HG02885 (cell line): ENCODE data around the gene CFAP251.

Experiments used
- ATAC-seq: cut with Tn5 transposase; IDR thresholded peaks from one replicate; pipeline ENCODE4 v1.9.1; 2021; ENCODE audit warnings: mild to moderate bottlenecking; ENCODE audit not compliant: unreplicated experiment, poor library complexity

CFAP251 gene

DNA sequence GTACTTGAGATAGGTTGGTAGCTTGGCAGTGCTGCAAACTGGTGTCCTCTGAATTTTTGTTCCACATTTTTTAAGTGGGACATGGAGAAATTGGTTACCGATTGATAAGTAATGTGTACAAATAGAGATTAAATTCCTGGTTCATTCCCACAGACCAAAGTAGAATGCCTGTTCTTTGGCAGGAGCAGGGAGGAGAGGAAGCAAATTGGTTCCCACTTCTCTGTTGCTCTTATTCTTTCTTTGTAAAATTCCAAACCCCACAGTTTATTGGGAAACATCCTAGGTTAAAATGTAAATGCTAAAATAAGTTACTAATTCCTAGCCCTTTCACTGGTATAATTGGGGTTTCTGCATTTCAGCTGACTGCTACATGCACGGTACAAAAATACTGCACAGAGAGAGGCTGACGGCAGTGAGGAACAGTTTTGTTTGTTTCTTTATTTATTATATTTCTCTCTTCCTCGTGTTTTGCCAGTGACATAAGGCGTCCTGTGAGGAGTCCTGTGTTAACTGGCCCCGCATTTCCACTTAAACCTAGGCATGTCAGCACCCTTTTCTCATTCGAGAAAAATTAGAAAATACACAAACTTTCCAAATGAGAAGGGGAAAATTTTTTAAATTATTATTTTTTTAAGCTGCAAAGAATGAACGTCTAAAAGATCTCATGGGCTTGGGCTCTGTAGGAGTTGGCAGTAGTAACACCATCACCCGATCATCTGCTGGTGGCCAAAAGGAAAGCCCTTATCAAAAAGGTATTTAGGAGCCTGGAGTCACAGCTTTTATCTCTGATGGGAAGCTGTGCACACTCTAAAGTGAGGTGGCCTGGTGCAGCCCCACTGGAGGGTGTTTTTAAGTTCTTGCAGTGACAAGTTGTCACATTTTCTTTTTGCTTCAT, 77.9 kb downstream of the CFAP251 start:
- no peak for ATAC-seq

DNA sequence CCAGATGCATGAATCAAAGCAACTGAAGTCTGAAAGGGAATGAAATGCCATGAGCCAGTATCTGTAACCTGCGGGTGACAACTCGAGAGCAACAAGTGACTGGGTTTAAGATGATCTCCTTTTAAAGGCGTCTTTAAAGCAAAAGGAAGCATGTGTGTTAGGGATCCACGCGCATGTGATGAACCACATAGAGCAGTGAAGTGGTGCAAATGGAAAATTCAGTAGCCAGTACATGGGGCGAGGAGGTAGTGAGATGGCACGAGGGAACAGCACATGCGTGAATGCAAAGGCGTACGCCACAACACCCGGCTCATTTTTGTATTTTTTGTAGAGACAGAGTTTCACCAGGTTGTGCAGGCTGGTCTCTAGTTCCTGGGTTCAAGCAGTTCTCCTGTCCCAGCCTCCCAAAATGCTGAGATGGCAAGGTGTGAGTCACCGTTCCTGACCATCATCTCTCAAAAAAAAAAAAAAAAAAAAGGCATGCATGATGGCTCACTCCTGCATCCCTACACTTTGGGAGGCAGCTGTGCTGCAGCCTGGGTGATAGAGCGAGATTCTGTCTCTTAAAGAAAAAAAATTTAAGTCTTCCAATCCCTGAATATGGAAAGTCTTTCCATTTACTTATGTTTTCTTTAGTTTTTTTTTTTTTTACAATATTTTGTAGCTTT, 78.7 kb downstream of the CFAP251 start:
- ATAC-seq: no peak

DNA sequence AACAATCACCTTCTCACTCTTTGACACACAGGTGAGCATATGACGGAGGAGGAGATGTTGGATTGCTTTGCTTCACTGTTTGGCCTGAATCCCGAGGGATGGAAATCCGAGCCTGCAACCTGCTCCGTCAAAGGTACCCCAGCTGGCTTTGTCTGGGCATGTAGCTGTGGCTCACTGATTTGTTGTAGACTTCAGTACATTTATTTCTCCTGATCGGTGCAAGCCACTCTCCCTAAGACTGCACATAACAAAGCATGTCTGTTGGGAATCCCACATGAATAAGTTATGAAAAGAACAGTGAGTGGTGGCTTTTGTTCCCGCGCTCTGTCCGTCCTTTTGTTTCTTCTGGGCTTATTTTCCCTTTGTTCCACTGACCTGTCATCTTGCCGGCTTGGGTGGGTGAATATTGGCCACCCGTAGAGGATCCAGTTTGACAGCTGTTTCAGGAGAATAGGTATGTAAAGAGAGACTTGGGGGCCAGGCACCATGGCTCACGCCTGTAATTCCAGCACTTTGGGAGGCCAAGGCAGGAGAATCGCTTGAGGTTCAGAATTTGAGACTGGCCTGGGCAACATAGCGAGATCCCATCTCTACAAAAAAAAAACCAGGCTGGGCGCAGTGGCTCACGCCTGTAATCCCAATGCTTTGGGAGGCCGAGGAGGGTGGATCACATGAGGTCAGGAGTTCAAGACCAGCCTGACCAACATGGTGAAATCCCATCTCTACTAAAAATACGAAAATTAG, 83.2 kb downstream of the CFAP251 start:
- no peak for ATAC-seq

DNA sequence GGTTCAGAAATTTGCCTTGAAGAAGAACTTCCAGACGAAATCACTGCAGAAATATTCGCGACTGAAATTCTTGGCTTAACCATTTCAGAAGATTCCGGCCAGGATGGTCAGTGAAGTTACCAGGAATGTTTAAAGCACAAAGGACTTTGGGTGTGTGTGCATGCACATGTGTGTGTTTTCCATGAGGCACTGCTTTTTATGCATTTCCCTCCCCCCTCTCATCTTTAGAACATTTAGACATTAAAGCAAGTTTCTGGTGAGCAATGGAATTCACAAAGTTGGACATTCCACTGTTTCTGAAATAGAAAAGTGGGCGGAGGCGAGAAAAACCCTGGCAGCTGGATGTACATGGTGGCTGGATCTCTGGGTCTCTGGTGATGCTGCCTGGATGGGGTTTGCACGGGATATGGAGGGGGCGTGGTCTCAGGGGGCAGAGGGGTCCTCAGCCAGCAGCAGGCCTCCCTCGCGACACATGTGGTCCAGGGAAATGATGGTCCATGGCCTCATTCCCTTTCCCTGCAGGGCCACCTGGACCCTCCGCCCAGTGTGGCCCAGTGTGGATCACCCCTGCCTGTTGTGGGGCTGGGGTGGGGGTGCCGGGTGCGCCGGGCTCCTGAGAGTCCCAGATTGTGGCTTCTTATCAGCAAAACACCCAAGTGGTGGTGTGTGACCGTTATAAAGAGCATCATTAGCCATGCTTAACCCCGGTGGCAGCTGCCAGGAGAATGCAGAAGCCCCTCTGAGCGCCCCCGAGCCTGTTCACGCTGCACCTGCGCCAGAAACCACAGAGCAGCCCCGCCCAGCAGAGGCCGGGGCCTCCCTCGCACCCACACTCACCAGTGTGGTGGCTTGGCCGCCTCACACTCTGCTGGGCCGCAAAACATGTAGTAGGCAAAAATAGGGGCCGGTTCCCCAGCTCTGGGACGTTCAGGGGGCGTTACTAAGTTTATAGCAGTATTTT, 85.5 kb downstream of the CFAP251 start:
- ATAC-seq: peak; percentile 60

DNA sequence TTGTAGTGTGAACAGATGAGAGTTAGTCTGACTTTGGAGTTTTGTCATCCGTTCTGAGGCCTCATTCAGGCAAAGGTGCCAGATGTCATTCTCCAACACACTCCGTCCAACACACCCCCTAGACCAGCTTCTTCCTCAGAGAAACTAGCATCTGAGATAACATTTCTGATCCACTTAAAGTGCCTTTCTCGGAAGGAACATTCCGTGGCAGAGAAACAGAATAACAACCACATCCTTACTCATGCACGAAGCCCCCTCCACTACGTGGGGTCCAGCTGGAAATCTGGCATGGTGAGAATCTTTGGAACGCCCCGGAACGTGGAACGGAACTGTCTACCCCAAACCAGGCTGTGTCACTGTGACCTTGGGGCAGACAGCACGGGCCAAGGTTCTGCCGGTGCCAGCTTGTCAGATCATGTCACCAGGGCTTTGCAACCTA, 86.3 kb downstream of the CFAP251 start:
- peak; percentile 4 for ATAC-seq

DNA sequence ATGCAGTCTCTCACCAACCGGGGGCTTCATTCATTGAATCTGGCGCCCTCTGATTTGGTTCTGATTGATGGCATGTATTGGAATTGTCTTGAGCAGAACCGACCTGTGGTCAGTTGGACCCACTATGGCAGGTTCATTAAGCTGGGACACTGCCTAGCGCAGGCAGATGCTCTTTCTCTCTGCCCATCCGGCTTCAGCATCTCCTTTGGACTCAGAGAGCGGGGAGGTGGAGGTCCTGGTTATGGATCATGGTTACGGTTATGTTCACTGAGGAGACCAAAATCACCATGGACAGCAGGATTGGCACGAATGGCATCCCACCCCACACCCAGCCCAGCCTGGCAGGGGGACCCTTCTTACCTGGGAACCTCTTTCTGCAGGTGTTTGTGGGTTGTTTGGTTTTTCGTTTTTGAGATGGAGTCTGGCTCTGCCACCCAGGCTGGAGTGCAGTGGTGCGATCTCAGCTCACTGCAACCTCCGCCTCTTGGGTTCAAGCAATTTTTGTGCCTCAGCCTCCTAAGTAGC, 86.9 kb downstream of the CFAP251 start:
- no peak for ATAC-seq

DNA sequence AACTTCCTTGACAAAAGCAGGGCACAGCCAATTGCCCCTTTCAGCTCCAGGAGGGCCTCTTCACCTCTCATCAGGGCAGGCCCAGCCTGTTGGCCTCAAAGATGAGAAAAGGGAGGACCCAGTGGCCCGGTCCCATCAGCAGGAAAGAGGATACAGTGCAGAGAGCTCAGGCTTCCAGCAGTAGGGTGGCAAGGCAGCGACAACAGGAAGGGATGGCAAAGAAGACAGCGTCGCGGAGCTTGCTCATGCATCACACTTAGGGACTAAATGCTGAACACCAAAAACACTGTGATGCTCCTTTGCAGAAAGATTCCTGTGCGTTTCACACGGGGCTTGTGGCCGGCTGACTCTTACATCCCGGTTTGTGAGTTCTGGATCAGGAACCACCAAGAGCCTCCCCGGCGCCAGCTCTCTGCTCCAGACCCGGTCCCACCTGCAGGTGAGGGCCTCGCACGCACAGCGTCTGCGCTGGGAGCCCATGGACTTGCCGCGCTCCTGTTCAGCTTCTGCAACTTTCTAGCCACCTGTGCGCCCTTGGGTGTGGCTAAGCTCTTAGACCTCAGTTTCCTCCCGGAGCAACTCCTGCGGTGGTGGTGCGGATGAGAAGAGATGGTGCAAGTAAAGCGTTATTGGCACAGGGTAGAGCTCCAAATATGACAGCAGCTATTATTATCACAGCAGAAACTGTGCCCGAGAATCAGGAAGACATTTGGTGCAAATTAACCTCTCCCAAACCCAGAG, 88.0 kb downstream of the CFAP251 start:
- ATAC-seq: no peak

DNA sequence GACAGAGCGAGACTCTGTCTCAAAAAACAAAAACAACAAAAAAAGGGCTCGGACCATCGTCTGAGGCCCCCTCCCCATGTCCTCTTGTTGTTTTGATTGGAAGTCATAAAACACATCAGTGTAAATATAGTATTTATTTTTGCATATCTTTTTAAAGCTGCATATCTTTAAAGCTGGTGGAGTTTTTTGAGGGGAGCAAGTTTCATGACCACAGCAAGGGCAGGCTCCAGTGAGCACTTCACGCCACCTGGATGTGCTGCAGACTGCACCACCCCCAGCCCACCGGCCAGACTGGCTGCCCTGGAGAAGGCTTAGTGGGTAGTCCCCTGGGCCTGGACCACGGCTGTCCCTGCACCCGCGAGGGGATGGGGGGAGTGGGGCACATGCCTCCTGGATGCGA, 91.3 kb downstream of the CFAP251 start:
- no peak for ATAC-seq

DNA sequence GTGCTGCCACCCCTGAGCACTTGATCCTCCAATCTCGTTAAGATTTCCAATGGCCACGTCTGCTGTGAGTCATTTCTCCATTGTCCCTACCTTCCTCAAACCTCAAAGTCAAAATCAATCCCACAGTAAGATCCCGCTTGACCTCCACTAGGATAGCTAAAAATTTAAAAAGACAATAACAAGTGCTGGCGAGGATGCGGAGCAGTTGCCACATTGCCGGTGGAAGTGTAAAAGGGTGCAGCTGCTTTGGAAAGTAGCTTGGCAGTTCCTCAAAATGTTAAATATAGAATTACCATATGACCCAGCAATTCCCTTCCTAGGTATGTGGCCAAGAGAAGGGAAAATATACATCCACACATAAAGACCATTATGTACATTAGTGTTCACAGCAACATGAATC, 93.8 kb downstream of the CFAP251 start:
- ATAC-seq: no peak

DNA sequence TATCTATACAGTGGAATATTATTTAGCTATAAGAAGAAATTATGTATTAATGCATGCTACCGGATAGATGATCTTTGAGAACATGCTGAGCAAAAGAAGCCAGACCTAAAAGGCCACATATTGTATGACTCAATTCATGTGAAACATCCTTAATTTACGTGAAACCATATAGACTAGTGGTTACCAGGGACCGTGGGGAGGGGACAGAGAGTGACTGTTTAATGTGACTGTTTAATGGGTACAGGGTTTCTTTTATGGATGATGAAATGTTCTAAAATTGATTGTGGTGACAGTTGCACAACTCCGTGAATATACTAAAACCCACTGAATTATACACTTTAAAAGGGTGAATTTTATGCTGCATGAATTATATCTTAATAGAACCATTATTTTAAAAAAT, 94.7 kb downstream of the CFAP251 start:
- no peak for ATAC-seq

DNA sequence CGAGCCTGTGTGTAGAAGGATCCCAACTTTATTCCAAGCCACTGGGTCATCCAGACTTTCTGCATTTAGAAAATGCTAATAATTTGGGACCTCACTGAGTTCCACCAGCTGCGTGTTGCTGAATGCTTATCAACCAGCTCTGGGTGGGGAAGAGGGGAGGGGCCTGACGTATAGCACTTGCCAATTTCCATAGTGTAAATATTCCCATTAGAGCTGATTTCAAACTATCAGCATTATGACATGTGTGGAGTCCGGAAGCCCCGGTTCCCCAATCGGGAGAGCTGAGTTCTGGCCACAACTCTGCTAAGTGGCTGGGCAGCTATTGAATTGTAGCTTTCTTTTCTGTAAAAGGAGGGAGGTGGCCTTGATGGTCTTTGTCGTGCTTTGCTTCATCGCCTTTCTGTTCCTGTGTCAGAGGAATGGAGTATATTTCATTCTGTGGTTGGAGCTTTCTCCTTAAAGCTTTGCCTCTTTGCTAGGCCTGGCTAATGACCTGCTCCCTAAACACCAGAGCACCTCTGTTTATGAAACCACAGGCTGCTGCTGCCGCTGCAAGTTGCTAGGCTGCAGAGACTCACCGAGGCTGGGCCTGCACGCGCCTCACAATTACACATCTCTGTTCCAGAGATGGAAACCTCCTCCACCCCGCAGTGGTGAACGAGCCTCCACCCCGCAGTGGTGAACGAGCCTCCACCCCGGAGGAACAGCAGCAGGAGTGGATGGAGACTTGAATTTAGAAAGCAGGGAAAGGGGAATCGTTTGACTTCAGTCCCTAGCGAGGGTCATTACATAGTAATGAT, 95.6 kb downstream of the CFAP251 start:
- no peak for ATAC-seq

DNA sequence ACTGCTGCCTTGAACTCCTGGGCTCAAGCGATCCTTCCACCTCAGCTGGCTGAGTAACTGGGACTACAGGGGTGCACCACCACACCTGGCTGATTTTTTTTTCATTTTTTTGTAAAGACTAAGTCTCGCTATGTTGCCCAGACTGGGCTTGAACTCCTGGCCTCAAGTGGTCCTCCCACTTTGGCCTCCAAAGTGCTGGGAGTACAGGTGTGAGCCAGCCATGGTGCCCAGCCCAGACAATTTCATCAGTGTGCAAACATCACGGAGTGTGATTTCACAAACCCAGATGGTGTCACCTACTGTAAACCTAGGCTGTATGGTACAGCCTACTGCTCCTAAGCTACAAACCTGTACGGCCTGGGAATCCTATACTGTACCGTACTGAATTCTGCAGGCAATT, 96.4 kb downstream of the CFAP251 start:
- no peak for ATAC-seq

DNA sequence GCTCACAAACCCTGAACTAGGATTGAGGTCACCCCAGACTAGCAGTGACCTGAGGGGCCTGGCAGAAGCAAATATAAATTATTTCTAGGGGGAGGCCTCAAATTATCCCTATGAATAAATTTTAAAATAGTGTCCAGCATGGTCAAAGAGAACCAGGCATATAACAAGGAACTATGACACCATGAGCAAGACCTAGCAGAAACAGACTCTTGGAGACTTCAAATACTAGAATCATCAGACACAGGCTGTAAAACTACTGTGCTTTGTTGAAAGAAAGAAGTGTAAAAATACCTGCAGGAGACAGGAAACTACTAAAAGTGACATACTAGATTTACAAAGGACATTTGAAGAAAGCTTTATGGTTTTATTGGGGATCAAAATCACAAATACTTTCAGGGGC, 100.1 kb downstream of the CFAP251 start:
- ATAC-seq: no peak

DNA sequence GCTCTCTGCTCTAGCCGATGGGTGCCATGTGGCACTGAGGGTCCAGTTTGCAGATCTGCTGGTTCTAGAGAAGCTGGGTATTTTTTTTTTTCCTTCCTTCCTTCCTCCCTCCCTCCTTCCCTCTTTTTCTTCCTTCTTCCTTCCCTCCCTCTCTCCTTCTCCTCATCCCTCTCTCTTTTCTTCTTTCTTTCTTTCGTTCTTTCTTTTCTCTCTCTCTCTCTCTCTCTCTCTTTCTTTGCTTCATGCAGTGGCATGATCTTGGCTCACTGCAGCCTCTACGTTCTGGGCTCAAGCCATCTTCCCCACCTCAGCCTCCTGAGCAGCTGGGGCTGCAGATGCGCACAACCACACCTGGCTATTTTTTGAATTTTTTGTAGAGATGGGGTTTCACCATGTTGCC, 100.5 kb downstream of the CFAP251 start:
- ATAC-seq: no peak

DNA sequence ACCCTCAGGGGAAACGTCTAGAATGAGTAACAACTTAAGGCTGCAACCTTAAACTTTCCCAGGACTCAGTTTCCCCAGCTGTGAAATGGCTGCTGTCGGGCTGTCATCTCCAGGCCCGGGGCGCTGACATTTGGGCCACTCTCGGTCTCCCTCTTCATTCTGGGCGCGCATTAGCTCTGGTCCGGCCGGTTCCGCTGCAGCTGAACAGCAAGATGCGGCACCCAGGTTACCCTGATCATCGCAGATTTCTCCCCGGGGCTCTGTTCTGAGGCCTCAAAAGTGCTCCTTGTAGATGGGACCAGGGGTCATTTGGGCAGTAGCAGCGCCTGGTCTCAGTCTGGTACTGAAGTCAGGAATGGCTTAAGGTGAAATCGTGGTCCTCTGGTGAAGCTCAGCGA, 102.4 kb downstream of the CFAP251 start:
- no peak for ATAC-seq

DNA sequence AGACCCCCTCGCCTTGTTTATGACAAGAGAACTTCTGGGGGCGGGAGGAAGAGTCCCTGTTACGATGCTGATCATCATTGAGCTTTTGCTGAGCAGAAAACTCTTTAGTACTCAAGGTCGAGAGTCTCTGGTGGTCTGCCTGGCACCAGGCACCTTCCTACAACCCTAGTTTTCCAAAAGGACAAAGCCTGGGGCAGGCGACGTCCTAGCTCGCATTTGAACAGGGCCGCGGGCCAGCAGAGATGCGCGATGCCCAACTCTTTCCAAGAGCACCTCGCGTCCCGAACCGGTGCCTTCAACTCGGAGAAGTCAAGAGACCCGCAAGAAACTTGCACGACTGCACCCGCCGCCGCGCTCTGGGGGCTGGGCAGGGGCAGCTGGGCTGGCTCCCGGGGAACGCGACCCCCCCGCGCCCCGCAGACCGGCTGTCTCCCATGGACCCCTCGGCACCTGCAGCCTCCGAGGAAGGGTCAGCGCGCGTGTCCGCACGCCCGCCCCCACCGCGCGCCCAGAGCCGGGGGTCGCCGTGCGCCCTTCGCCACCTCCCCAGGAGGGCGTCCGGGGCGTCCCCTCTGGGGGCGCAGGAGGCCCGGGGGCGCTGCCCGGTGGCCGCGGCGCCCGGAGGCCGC, 102.9 kb downstream of the CFAP251 start:
- ATAC-seq: peak; percentile 5

DNA sequence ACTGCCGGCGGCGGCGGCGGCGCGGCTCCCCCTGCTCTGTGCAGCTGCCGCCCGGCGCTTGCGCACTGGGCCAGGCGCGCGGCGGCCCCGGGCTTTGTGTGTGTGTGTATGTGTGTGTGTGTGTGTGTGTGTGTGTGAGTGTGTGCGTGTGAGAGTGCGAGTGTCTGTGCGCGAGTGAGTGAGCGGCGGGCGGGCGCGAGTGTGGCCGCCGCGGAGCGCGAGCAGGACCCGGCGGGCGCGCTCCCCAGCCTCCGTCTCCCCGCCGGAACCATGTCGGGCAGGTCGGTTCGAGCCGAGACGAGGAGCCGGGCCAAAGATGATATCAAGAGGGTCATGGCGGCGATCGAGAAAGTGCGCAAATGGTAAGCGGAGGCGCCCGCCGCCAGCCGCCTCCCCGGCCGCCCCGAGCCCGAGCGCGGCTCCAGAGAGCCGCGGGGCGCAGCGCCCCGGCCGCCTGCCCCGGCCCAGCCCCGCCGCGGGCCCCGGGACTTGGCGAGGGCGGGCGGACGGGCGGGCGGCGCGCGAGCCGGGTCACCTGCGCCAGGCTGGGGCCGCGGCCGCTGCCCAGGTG, 103.5 kb downstream of the CFAP251 start, which contains the start of gene BCL7A:
Gene BCL7A, plus strand, starts transcription at position 63 of the 571 bp plus-strand sequence. Its CDS starts 208 bp downstream, at position 271.
- peak; percentile 49 for ATAC-seq
